Activated CD8-positive, alpha-beta memory T cell treated with anti-CD3 and anti-CD28 coated beads for 36 hours (primary cell): ENCODE data around the gene MOCOS. TPM values are rescaled to one million over a fixed set of nuclear protein-coding genes. Genes with fewer than 3 reads are reported as not detected.

Experiments used
- CTCF ChIA-PET: fragments of 350-600 bp; sonication (Branson Sonifier 250); formaldehyde crosslinking; loops from one replicate; lab custom pipeline; 2021; ENCODE audit warnings: antibody characterized with exemption; lab: Charles Lee
- POLR2A ChIA-PET: fragments of 350-600 bp; sonication (Branson Sonifier 250); formaldehyde crosslinking; loops from one replicate; lab custom pipeline; 2021; ENCODE audit warnings: antibody characterized with exemption; lab: Charles Lee
- total RNA-seq, 2 experiments: library from RNA; stranded (reverse); gene quantifications; one replicate each; pipeline ENCODE4 v1.2.3, GENCODE V29; 2021

MOCOS gene
- total RNA-seq, 2 experiments from 2014 or later: 0.19 to 0.29 TPM

- ChIA-PET POLR2A (no interaction called here), CTCF (no interaction called here)
These were observed 110.3 kb downstream of the MOCOS start, which contains the start of gene FHOD3 for GRCh38 chr18:36297417-36298125. FHOD3 (plus strand) TSS chr18:36297713; CDS start chr18:36297836, 123 bp downstream.

DNA sequence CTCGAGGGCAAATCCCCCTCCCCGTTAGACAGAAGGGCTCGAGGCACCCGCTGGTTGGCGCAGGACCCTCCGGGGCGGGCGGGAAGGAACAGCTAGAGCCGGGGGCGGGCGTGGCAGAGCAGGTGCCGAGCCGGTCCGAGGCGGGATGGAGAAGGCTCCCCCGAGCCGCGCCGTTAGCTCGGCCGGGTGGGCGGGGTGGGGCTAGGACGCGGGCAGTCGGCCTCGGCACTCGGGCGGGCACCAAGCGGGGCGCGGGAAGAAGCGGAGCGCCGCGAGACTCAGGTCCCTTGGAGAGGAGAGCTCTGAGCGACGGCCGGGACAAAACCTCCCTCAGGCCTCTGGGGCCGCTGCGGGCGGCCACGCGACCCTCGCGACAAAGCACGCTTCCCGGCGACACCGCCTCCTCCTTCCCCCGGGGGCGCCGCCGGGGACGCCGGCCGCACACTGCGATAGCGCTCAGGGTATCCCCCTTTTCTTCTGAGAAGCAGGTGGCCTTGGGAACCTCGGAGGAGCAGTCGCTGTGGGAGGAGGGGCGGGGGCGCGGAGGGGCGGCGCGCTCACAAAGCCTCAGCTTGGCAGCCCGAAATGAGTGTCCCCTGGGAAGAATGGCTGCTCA, 110.9 kb downstream of the MOCOS start:
- CTCF ChIA-PET: no interaction called here
- POLR2A ChIA-PET: no interaction called here

GRCh38 chr18:36299015-36299414, 111.7 kb downstream of the MOCOS start:
- CTCF ChIA-PET: no interaction called here
- POLR2A ChIA-PET: no interaction called here

DNA sequence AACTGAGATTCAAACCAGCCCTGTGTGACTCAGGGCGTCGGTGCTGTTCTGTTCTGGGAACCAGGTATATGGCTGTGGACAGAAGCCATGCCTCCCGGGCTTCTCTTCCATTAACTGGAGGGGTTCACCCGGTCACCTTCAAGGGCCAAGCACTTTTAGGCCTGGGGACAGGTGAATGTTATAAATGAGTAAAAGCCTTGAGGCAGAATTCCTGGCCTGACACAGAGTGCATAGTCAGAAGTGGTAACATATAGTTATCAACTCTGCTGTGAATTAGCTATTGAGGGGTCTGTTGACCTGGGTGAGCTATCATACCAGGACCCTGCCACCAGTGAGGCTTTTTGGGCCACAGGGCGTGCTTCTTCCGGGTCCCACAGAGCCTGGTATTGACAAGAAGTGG, 112.9 kb downstream of the MOCOS start:
- CTCF ChIA-PET: no interaction called here

DNA sequence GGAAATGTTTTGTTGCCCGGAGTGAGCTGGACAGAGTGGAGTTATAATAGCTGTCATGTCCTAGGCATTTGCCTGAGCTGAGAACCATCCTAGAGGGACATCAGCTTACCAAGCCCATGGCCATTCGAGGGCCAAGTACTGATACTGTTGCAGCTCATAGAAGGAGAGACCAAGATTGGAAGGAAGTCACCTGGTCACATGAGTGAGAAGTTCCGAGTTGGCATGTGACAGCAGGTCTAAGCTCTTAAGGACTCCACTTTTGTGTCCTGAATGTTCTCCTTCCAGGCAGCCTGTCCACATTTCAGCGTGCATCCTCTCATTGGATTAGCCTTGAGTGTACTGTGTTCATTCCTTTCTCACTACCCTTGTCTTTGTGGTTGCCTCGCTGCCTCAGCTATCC, 114.6 kb downstream of the MOCOS start:
- CTCF ChIA-PET: interaction anchor here (1.2 kb wide), 1 partner anchor 19 kb away, joined by 4 read pairs; no protein-coding TSS in a partner anchor

More for the DNA sequence above, 112.9 kb downstream of the MOCOS start:
- POLR2A ChIA-PET: no interaction called here

GRCh38 chr18:36302676-36303075, 115.4 kb downstream of the MOCOS start:
- ChIA-PET CTCF (no interaction called here), POLR2A (no interaction called here)

More for the DNA sequence above, 114.6 kb downstream of the MOCOS start:
- POLR2A ChIA-PET: no interaction called here

DNA sequence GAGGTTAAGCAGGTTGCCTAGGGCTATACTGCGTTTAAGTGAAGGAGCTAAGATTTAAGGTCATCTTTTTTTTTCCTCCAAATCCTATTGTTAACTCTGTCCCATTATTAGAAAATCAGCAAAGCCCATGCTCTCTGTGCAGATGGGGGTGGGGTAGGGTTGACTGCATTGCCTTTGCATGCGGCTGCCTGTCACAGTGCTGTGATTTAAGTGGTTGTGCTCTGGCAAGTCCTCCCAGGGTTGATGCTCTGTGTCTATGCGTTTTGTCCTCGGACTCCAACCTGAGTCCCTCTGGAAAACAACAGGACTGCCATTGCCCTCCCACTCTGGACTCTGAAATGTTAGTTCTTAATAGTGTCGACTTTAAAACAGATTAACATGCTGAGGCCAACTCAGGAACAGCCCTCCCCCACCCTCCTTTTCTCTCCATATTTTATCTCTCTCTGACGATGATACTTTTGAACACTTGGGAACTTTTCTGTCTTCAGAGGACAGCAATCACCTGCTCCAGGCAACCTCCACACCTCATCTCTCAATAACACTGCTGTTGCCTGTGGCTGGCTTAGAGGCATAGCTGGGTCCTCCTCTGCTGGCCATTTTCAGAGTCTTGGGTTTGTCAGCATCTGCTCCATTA, 116.0 kb downstream of the MOCOS start:
- ChIA-PET CTCF (no interaction called here), POLR2A (no interaction called here)

DNA sequence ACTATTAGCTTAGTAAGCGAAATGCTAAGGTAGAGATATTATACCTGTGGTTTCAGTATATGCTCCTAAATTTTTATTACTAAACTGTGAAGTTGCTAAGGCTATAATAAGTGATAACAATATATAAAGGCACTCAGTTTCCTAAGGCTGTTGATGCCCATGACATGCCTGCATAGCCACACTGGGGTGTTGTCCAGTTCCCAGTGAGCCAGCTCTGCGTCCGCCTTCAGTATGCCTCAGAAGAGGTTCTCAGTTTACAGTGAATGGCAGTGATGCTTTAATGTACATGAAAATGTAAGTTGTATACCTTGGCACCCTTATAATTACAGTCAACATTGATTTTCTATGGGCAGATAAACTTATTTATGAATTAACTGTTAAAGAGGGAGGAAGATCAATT, 117.4 kb downstream of the MOCOS start:
- POLR2A ChIA-PET: no interaction called here
- CTCF ChIA-PET: no interaction called here

GRCh38 chr18:36305375-36305774, 118.1 kb downstream of the MOCOS start:
- ChIA-PET CTCF (no interaction called here), POLR2A (no interaction called here)

DNA sequence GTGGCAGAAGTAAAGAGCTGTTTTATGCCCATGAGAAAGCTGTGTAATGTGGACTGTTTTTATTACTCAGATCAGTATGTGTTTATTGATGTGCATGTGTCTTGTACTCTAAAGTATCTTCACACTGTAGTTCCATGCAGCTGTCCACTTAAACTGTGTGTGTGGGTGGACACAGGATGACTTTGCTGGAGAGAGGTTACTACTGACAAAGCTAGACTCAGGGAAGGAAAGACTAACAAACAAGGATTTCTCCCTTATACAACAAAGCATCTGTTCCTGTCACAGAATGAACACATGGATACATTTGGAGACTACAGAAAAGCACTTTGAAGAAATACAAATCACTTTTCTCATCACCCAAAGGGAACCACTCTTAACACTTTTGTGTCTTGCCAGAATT, 120.2 kb downstream of the MOCOS start:
- ChIA-PET POLR2A (no interaction called here), CTCF (no interaction called here)

GRCh38 chr18:36308711-36309435, 121.6 kb downstream of the MOCOS start:
- CTCF ChIA-PET: no interaction called here
- POLR2A ChIA-PET: no interaction called here

DNA sequence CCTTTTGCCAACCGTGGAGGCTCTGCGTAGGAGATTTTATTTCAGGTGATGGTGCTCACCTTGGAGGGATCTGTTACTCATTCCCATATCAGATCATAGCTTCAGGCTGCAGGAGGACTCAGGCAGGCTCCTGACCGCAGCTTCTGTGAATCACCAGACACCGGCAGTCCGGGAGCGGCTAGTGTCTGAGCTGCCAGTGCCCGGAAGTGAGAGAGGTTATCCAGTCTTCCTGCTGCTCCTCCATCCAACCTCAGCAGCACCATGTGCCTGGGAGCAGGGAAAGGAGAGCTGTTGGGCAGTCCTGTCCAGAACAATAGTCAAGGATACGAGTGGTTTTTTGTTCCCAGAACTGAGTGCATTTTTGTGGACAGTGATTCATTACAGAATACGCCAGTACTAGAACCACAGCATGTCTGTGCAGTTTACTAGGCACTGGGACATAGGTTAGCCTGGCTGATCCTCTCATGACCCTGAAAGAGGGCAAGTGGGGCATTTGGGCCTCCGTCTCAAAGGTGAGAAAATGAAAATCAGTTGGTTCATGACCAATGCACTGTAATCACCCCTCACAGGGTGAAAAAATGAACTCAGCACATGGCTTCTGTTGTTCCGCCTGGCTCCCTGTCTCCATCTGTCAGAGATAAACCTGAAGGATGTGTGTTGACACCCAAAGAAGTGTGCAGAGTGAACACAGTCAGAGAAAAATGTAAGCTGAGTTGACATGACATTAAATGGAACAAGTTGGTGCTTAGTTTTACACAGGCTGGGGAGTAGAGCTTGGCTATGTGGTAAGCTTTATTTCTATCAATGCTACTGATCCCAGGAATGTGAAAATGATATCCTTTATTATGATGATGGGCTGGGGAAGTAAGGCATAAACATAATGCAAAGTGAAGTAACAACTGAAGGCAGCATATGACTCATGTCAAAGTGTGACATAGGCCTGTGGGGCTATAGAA, 122.4 kb downstream of the MOCOS start:
- ChIA-PET POLR2A (no interaction called here), CTCF (no interaction called here)

GRCh38 chr18:36311026-36311570, 123.8 kb downstream of the MOCOS start:
- POLR2A ChIA-PET: no interaction called here

DNA sequence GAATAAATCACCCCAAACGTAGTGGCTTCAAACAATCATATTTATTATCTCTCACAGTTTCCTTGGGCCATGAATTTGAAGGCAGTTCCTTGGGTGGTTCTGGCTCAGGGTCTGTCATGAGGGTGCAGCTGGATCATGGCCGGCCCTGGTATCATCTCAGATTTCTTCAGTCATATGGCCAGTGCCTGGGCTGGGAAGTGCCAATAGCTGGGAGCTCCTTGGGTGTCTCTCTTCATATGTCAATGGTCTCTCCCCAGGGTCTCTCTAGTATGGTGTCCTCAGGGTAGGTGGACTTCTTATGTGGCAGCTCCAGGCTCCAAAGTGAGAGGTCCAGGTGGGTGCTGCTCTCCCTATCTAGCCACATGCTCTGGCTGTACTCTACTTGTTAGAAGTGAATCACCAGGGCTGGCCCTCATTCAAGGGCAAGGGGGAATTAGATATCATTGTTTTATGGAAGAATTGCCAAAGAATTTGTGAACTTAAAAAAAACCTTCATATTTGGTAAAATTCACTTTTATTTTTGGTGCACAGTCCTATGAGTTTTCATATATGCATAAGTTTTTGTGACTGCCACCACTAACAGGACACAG, 125.6 kb downstream of the MOCOS start:
- ChIA-PET POLR2A (no interaction called here), CTCF (no interaction called here)

More at GRCh38 chr18:36311026-36311570, 123.8 kb downstream of the MOCOS start:
- CTCF ChIA-PET: no interaction called here

DNA sequence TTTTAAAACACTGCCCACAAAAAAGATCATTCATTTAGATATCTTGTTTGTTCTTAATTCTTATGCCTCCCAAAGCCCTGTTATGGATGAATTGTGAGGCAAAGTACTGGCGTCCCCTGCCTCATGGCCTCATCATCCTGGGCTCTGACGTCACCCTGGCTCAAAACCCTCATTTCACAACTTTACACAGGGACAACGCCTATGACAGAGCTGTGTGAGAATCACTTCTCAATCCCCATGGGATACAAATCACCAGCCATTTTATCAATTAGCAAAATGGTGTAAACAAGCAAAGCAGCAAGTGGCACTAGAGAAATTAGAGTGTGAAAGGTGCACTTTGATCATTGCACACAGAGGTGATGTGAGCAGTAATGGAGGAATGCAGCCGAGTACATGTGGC, 126.8 kb downstream of the MOCOS start:
- ChIA-PET POLR2A (no interaction called here), CTCF (no interaction called here)

GRCh38 chr18:36314754-36315153, 127.5 kb downstream of the MOCOS start:
- ChIA-PET CTCF (no interaction called here), POLR2A (no interaction called here)

- POLR2A ChIA-PET: no interaction called here
- CTCF ChIA-PET: no interaction called here
These were observed 128.4 kb downstream of the MOCOS start for GRCh38 chr18:36315736-36316135.

GRCh38 chr18:36316246-36316645, 128.9 kb downstream of the MOCOS start:
- POLR2A ChIA-PET: no interaction called here
- CTCF ChIA-PET: no interaction called here
